Right kidney (tissue), 1 donor: Measurements from ENCODE around the gene GSTA5.
"Not testable (repeated sequence)": the region's sequence is repeated elsewhere in the genome, so short reads cannot be mapped to it uniquely, and the experiment has no call there.

Experiments used
- DNase-seq: peaks from one replicate; pipeline ENCODE4 v3.0.0-alpha.2; 2016

Gene GSTA5

DNA sequence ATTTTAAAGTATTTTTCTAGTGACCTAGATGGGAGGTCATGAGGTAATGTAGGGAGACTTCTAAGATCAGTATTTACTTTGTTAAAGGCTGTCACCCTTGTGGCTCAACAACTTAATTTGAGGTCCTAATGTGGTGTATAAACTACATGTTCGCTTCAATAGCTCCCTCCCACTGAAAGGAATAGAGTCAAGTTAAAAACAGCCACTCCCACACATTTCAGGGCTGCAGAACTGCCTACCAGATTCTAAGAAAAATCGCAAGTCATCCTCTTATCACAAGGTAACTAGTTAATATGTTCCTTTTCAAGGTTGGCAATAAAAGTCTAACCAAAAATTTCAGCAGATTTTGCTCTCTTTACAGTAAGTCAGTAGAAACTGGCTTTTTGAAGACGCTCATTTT, 52.1 kb downstream of the GSTA5 start:
- DNase-seq: peak; percentile 4

DNA sequence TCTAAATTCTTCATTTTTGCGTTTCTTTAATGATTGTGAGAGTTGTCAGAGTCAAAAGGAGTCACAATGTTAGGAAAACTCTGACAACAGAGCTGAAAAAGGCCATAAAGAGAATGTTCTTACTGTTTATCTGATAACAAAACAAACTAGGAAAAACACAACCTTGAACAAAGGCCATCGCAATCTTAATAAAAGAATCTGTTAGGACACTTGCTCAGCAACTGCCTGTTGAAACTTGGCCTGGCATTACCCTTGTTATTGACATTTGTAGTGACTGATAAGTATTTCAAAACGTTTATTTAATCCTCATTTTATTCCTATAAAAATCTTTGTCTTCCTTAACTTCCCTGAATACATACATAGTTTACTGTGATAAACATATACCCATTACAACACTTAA, 52.7 kb downstream of the GSTA5 start:
- DNase-seq: no peak

DNA sequence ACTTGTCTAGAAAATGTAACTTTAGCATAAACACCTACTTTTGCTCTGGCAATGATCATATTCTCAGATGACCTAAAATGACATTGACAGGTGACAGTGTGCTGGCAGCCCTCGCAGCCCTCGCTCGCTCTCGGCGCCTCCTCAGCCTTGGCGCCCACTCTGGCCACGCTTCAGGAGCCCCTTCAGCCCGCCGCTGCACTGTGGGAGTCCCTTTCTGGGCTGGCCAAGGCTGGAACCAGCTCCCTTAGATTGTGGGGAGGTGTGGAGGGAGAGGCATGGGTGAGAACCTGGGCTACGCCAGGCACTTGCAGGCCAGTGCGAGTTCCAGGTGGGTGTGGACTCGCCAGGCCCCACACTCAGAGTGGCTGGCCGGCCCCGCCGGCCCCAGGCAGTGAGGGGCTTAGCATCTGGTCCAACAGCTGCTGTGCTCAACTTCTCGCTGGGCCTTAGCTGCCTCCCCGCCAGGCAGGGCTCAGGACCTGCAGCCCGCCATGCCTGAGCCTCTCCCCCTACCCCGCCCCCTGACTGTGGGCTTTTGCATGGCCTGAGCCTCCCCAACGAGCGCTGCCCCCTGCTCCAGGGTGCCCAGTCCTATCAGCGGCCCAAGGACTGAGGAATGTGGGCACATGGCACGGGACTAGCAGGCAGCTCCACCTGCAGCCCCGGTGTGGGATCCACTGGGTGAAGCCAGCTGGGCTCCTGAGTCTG, 54.2 kb downstream of the GSTA5 start:
- DNase-seq: no peak

DNA sequence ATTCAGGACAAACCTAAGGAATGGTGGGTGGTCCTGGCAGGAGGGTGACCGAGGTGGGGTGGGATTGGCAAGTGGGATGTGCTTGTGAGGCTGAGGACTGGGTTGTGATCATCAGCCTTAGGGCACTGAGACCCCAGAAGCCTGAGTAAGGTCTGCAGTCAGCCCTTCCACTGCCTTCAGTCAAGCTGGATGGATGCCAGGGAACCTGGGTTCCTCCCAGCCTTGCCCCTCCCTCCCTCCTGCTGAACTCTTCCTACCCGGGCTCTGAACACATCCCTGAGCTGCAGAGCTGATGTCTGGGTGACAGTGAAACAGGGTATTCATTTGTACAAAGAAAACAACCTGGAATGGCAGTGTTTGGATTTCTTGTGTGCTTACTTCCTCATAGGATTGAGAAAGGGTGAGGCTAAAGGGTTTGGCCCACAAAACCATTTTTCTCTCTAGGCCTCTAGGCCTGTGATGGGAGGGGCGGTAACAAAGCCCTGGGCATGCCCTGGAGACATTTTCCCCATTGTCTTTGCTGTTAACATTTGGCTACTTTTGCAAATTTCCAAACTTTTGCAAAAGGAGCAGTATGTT, 57.8 kb downstream of the GSTA5 start:
- not testable (repeated sequence) for DNase-seq

DNA sequence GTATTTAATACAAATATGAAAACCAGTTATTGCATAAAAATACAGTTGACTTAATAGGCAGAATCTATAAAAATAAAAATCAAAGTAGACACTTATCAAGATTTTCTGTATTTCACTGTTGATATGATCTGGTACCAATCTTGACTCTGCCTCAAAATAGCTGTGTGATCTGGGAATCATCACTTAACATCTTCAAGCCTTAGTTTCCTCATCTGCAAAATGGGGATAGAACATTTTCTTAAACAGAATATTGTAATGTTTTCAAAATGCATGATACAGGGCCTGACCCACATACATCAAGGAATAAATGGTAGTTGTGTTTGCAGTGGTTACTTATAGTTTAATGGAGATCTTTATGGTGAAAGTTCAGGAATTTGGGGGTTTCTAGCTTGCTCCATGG, 58.4 kb downstream of the GSTA5 start:
- DNase-seq: not testable (repeated sequence)
